ENCODE results near the gene YBEY. TPM values are rescaled to one million over a fixed set of nuclear protein-coding genes. Genes with fewer than 3 reads are reported as not detected.

The YBEY gene
- total RNA-seq, 1 experiment from 2014 or later: 13.8 TPM

DNA sequence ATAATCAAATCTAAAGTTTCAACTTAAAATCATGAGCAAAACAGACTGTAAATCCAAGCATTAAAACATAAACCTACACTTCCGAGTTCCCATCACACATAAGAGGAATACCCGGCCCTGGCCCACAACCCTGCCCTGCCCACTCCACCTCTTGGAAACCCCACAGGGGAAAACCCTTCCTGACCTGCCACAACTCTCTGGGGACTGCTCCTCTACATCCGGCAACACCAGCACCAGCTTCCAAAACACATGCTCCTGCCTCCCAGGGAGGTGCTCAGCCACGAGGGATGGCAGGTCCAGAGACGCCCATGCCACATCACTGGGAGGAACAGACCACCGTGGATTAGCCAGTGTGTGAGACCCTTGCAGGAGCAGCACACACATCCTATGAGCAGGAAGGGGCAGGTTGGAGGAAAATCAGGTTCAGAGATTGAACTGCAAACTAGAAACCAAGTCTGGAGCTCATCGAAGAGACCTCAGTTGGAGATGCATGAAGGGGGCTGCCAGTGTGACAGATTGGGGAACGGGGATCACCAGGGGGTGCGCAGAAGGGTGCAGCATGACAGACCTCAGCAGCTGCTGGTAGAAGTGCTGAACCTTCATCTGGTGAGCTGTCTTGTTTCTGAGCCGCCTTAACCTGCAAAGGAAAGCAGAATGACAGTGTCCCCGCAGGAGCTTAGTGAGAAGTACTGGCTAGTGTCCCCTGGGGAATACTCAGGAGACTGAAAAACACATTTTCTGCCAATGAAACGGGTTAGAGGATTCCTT, 31.8 kb upstream of the YBEY start:
- Histone ChIP-seq H3K4me2 (no peak overlapping the region), H4K20me1 (ENCODE audit: insufficient read depth) (no peaks in the 10 kb centered on the region), H3K4me1 (replicated peaks; ENCODE audit: insufficient read depth) (no peaks in the 10 kb centered on the region), H3K27ac (no peak overlapping the region), H2AFZ (no peak overlapping the region), H3K27me3 (ENCODE audit: insufficient read depth, low read depth) (no peaks in the 10 kb centered on the region), H3K9me2 (ENCODE audit: insufficient read depth) (no peaks in the 10 kb centered on the region), H3K36me3 (ENCODE audit: low read depth) (no peaks in the 10 kb centered on the region; the same call in 1 of the 2 replicates), H3K79me2 (ENCODE audit: low read depth) (no peaks in the 10 kb centered on the region), H3K9me3 (ENCODE audit: insufficient read depth, low read depth) (no peaks in the 10 kb centered on the region), H3F3A (ENCODE audit: insufficient read depth, low read depth) (no peaks in the 10 kb centered on the region), H3K4me3 (no peak overlapping the region)
- no peak for DNase-seq
- TF ChIP-seq, protein P1, sequence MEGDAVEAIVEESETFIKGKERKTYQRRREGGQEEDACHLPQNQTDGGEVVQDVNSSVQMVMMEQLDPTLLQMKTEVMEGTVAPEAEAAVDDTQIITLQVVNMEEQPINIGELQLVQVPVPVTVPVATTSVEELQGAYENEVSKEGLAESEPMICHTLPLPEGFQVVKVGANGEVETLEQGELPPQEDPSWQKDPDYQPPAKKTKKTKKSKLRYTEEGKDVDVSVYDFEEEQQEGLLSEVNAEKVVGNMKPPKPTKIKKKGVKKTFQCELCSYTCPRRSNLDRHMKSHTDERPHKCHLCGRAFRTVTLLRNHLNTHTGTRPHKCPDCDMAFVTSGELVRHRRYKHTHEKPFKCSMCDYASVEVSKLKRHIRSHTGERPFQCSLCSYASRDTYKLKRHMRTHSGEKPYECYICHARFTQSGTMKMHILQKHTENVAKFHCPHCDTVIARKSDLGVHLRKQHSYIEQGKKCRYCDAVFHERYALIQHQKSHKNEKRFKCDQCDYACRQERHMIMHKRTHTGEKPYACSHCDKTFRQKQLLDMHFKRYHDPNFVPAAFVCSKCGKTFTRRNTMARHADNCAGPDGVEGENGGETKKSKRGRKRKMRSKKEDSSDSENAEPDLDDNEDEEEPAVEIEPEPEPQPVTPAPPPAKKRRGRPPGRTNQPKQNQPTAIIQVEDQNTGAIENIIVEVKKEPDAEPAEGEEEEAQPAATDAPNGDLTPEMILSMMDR (conservative IDR thresholded peaks at IDR 0.05): no peak
- TF ChIP-seq EZH2 (IDR thresholded peaks at IDR 0.05; ENCODE audit: low read depth): no peak
- ChIA-PET POLR2A (ENCODE audit: unreplicated experiment) (no interaction called here), CTCF (no interaction called here)
- intact Hi-C loops (cut with micrococcal nuclease; ENCODE audit: unreplicated experiment): no loop called here
- BruUV-seq (replicated peaks): no TSS peak

DNA sequence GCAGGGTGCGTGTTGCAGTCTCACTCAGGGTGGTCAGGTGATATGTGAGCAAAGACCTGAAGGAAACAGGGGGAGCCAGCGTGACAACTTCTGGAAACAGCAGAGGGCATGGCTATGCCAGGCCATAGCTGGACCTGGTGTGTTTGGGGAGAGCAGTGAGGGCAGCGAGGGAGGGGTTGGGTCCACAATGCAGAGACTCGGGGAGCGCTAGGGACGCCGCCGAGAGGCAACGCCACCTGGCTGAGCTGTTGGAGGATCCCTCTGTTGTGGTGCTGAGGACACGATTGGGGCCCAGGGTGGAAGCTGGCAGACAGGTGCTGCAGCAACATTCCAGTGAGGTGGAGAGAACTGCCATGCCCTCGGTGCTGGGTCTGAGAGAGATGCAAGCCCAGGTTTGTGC, 31.0 kb upstream of the YBEY start:
- H3K4me1 ChIP-seq (replicated peaks; ENCODE audit: insufficient read depth): no peaks in the 10 kb centered on the region
- no peak overlapping the region for H2AFZ ChIP-seq
- H3F3A ChIP-seq (ENCODE audit: insufficient read depth, low read depth): no peaks in the 10 kb centered on the region
- no peaks in the 10 kb centered on the region for H3K79me2 ChIP-seq (ENCODE audit: low read depth)
- H3K4me3 ChIP-seq: no peak overlapping the region
- no peak overlapping the region for H3K4me2 ChIP-seq
- no peaks in the 10 kb centered on the region; the same call in 1 of the 2 replicates for H3K36me3 ChIP-seq (ENCODE audit: low read depth)
- no peaks in the 10 kb centered on the region for H3K9me3 ChIP-seq (ENCODE audit: insufficient read depth, low read depth)
- ChIA-PET CTCF (no interaction called here), POLR2A (ENCODE audit: unreplicated experiment) (no interaction called here)
- H3K9me2 ChIP-seq (ENCODE audit: insufficient read depth): no peaks in the 10 kb centered on the region
- TF ChIP-seq, protein P1 (conservative IDR thresholded peaks at IDR 0.05): no peak
- no peak for TF ChIP-seq EZH2 (IDR thresholded peaks at IDR 0.05; ENCODE audit: low read depth)
- no TSS peak for BruUV-seq (replicated peaks)
- intact Hi-C loops (cut with micrococcal nuclease; ENCODE audit: unreplicated experiment): no loop called here
- H3K27me3 ChIP-seq (ENCODE audit: insufficient read depth, low read depth): no peaks in the 10 kb centered on the region
- DNase-seq: no peak
- H4K20me1 ChIP-seq (ENCODE audit: insufficient read depth): no peaks in the 10 kb centered on the region
- no peak overlapping the region for H3K27ac ChIP-seq

DNA sequence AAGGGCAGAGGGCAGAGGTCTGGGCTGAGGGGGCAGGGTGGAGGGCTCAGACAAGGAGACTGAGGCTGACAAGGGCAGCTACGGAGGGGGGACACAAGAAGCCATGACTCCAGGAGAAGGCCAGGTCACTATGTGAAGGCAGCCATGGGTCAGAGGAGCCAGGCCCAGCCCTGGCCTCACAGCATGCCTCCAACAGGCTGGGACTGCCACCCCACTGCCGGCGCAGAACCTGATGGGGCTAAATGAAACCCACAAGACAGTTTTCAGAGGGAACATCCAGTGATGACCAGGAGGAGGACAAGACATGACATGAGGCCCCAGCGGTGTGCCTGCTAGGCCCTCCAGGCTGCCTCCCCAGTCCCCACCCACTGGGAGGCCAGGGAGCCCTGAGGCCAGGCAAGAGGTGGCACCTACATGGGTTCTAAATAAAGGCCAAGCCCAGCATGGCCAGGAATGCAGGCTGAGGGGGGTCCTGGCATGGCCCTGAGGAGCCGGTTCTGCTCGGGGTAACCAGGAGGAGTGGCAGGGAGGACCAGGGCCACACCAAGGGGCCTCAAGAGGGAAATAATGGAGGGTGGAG, 30.3 kb upstream of the YBEY start:
- H3K9me3 ChIP-seq (ENCODE audit: insufficient read depth, low read depth): no peaks in the 10 kb centered on the region
- TF ChIP-seq, protein P1 (conservative IDR thresholded peaks at IDR 0.05): no peak
- TF ChIP-seq EZH2 (IDR thresholded peaks at IDR 0.05; ENCODE audit: low read depth): no peak
- ChIA-PET CTCF (no interaction called here), POLR2A (ENCODE audit: unreplicated experiment) (no interaction called here)
- no peaks in the 10 kb centered on the region for H3K4me1 ChIP-seq (replicated peaks; ENCODE audit: insufficient read depth)
- no peak for DNase-seq
- H3K27me3 ChIP-seq (ENCODE audit: insufficient read depth, low read depth): no peaks in the 10 kb centered on the region
- no peak overlapping the region for H3K4me3 ChIP-seq
- no peaks in the 10 kb centered on the region for H3K79me2 ChIP-seq (ENCODE audit: low read depth)
- intact Hi-C loops (cut with micrococcal nuclease; ENCODE audit: unreplicated experiment): no loop called here
- no peak overlapping the region for H3K27ac ChIP-seq
- no peak overlapping the region for H3K4me2 ChIP-seq
- H4K20me1 ChIP-seq (ENCODE audit: insufficient read depth): no peaks in the 10 kb centered on the region
- H3F3A ChIP-seq (ENCODE audit: insufficient read depth, low read depth): no peaks in the 10 kb centered on the region
- no peaks in the 10 kb centered on the region for H3K9me2 ChIP-seq (ENCODE audit: insufficient read depth)
- no TSS peak for BruUV-seq (replicated peaks)
- no peaks in the 10 kb centered on the region; the same call in 1 of the 2 replicates for H3K36me3 ChIP-seq (ENCODE audit: low read depth)
- no peak overlapping the region for H2AFZ ChIP-seq

Data from PC-9 (cell line).